22Rv1 (cell line): Measurements from ENCODE around the gene GZMM.

Experiments used
- CTCF ChIP-seq: fragments of 450-650 bp; IDR thresholded peaks from 2 replicates; pipeline ENCODE4 v1.5.1; 2017; ENCODE audit warnings: mild to moderate bottlenecking
- ZFX ChIP-seq: fragments of 450-650 bp; IDR thresholded peaks from 2 replicates; pipeline ENCODE4 v1.6.1; 2017; ENCODE audit warnings: antibody characterized with exemption, borderline replicate concordance

- TF ChIP-seq CTCF (no peak), ZFX (no peak)
Measured at GRCh38 chr19:539429-540030, 4.3 kb upstream of the GZMM start.
